ELF-1 (cell line): ENCODE results near the gene CEP63.
"Not testable (repeated sequence)": the region's sequence is repeated elsewhere in the genome, so short reads cannot be mapped to it uniquely, and the experiment has no call there.

ENCODE experiments used
- DNase-seq: peaks from one replicate; pipeline ENCODE4 v3.0.0-alpha.2; 2016; ENCODE audit warnings: low read depth, low spot score

The CEP63 gene

DNA sequence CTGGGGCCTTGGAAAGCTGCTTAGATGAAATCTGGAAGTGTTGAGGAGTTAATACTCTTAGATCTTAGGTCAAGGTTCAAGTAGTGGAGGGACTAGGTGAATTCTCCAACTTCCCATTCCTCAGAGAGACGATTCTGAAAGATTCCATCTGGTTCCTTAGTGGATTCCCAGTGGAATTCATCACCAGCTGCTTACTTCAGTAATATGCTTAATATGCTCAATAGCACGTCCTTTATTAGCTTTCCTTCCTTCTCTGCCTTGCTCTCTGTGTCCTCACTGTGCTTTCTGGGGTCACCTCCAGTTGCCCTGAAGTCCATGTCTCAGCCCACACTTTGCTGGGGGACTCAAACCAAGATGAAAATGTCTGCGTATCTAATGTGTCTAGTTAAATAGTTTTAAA is 31.0 kb downstream of the CEP63 start:
- DNase-seq, result no peak

DNA sequence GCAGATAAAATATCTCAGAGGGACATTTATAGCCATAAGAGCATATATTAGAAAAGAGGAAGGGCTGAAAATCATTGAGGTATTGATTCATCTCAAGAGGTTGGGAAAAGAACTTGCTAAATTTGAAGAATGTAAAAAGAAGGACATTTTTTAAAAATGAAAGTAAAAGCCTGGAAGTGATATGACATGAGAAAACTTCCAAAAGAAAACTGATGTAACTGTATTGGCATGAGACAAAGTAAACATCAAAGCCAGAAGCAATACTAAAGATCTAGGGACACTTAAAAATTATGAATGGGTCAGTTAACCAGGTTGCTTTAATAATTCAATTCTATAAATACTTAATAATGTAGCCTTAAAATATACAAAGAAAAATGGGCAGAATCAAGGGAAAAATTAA is 31.9 kb downstream of the CEP63 start:
- DNase-seq, result no peak

DNA sequence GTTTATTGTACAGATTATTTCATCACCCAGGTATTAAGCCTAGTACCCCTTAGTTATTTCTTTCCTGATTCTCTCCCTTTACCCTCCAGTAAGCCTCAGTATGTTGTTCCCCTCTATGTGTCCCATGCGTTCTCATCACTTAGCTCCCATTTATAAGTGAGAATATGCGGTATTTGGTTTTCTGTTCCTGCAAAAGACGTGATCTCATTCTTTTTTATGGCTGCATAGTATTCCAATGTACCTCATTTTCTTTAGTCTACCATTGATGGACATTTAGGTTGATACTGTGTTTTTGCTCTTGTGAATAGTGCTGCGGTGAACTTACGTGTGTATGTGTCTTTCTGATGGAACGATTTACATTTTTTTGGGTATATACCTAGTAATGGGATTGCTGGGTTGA is 36.7 kb downstream of the CEP63 start:
- DNase-seq, result no peak

DNA sequence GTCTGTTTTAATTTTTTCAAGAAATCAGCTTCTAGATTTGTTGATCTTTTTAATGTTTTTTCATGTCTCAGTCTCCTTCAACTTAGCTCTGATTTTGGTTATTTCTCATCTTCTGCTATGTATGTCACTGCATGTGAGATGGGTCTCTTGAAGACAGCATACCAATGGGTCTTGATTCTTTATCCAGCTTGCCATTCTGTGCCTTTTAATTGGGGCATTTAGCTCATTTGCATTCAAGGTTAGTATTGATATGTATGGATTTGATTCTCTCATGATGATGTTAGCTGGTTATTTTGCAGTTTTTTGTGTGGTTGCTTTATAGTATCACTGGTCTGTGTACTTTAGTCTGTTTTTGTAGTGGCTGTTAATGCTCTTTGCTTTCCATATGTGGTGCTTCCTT is 39.4 kb downstream of the CEP63 start:
- no peak for DNase-seq

- no peak for DNase-seq
These were observed 40.5 kb downstream of the CEP63 start for GRCh38 chr3:134526319-134526718.

DNA sequence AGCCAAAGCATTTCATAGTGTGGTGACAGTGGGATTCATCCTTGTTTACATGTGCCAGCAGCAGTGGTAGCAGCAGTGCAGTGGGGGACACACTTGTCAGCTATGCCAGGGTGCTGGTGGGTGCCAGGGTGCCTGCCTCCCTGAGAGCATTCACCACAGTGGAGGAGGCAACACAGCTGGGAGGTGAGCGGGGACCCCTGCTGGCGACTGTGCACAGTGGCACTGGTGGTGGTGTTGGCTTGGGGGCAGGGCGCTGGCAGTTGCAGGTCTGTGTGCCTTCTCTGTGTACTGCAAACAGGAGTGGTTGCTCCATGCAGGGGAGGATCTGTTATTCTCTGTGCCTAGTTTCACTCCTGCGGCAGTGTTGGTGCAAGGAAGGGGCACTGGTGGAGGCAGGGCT is 41.2 kb downstream of the CEP63 start:
- DNase-seq, result peak; percentile 54

- no peak for DNase-seq
These were observed 41.8 kb downstream of the CEP63 start for GRCh38 chr3:134527538-134528186.

GRCh38 chr3:134533493-134533892 is 47.6 kb downstream of the CEP63 start:
- DNase-seq, result no peak

- DNase-seq, result no peak
These were observed 49.5 kb downstream of the CEP63 start for GRCh38 chr3:134535186-134535970.

- DNase-seq, result no peak
These were observed 50.9 kb downstream of the CEP63 start for GRCh38 chr3:134536781-134537180.

DNA sequence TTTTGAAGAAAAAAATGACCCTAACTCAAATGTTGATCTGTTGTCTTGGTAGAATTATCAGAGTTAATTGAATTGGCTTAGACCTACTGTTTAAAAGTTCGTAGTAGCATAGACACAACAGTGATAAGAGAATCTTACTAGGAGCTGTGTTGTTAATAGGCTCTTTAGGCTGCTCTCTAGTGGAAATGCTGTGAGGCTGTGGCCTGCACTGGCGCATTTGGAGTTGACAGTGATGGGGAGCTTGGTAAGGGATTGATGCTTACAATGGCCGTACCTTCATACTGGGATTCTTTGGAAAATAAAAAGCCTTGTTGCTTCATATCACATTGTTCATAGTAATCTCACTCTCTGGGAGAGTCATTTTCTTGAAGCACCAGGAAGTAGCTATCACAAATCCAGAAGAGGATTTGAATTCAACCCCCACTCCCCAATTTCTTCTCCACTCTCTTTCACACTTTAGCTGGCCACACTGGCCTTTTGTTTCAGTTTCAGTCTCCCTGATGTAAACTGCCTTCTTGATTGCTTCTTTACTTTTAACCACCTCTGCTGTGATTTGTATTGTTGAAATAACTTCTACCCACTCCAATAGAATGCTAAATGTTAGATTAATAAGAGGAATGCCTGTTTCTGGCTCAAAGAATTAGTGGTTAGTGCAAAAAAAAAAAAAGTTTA is 56.6 kb downstream of the CEP63 start:
- no peak for DNase-seq

- no peak for DNase-seq
These were observed 57.3 kb downstream of the CEP63 start for GRCh38 chr3:134543113-134543512.

DNA sequence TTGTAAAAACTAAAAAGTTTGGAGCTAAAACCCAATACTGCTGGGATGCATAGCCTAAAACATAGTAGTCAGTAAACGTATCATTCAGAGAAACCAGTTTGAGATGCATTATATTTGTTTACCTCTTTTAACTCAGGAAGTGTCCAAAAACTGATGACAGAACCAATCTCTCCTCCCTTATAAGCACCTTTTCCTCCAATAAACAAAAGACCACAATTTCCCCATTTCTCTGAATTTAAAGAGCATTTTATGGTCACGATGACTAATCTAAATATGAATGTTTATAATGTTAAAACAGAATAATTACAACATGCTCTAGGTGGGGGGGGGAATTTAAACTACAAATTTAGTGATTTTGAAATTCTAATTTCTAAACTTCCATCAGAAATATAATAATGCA is 58.5 kb downstream of the CEP63 start:
- DNase-seq, result no peak

- DNase-seq, result not testable (repeated sequence)
These were observed 58.9 kb downstream of the CEP63 start for GRCh38 chr3:134544783-134545182.

DNA sequence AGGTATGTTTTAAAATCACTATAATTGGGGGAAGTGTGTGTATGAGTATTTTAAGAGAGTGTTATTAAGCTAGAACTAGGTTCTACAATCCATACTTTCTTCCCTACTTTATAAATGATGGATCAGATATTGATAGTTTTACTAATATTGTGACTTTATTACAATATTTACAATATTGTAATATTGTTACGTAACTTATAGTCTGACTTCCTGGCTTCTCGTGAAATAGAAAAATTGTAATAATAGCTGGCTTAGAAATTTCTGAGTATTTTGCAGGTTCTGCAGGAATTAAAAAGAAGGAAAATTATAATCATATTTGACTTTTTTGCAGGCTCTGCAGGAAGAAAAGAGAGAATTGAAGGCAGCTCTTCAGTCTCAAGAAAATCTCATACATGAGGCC is 60.0 kb downstream of the CEP63 start:
- DNase-seq, result no peak

DNA sequence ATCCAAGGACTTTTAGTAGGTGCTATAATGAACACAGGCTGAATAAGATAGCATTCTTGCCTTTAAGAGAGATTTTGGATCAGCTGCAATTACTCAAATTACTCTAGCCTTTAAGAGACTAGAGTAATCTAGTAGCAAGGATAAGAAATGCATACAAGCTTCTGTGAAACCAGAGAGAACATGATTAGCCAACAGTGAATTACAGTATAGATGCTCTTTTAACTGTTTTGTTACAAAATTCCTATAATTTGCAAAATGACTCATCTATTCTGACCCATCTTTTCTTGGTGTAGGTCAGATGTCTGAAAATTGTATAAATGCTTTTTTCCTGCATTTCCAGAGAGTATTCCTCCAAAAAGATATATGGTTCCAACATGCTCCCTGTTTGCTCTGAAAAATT is 66.9 kb downstream of the CEP63 start:
- DNase-seq, result no peak

GRCh38 chr3:134559591-134559990 is 73.7 kb downstream of the CEP63 start:
- DNase-seq, result no peak

- DNase-seq, result no peak
These were observed 76.2 kb downstream of the CEP63 start for GRCh38 chr3:134562055-134562454.

- no peak for DNase-seq
These were observed 77.7 kb downstream of the CEP63 start for GRCh38 chr3:134563601-134564000.

GRCh38 chr3:134564991-134565390 is 79.1 kb downstream of the CEP63 start:
- DNase-seq, result no peak

GRCh38 chr3:134567605-134568004 is 81.7 kb downstream of the CEP63 start:
- DNase-seq, result no peak

DNA sequence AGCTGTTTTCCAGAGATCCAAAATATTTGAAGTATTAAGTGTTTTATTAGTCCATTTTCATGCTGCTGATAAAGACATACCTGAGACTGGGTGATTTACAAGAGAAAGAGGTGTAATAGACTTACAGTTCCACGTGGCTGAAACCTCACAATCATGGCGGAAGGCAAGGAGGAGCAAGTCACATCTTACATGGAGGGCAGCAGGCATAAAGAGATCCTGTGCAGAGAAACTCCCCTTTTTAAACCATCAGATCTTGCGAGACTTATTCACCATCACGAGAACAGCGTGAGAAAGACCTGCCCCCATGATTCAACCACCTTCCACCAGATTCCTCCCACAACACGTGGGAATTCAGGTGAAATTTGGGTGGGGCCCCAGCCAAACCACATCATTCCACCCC is 82.9 kb downstream of the CEP63 start:
- no peak for DNase-seq

DNA sequence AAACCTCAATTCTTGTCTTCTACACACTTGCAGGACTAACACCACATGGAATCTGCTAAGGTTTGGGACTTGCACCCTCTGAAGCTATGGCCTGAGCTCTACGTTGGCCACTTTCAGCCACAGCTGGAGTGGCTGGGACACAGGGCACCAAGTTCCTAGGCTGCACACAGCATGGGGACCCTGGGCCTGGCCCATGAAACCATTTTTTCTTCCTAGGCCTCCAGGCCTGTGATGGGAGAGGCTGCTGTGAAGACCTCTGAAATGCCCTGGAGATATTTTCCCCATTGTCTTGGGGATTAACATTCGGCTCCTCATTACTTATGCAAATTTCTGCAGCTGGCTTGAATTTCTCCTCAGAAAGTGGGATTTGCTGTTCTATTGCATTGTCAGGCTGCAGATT is 84.0 kb downstream of the CEP63 start:
- DNase-seq, result not testable (repeated sequence)
